SK-N-SH treated with all-trans-retinoic acid at 6 μM for 48 hours (cell line): ENCODE data around the gene PLCB4.

Experiments used
- CREB5 ChIP-seq: fragments of 250-450 bp; sonication (Bioruptor Pico); IDR thresholded peaks from 2 replicates; pipeline ENCODE4 v1.5.1; 2020; ENCODE audit warnings: low read depth, mild to moderate bottlenecking, moderate library complexity
- GLIS3 ChIP-seq: fragments of 250-450 bp; sonication (Bioruptor Pico); IDR thresholded peaks from 2 replicates; pipeline ENCODE4 v1.5.0; 2020; ENCODE audit warnings: mild to moderate bottlenecking, moderate library complexity
- PATZ1 ChIP-seq: fragments of 250-450 bp; sonication (Bioruptor Pico); IDR thresholded peaks from 2 replicates; pipeline ENCODE4 v1.8.0; 2020; ENCODE audit warnings: mild to moderate bottlenecking, moderate library complexity, borderline replicate concordance
- PPARA ChIP-seq: fragments of 250-450 bp; sonication (Bioruptor Pico); IDR thresholded peaks from 2 replicates; pipeline ENCODE4 v1.5.0; 2020; ENCODE audit warnings: mild to moderate bottlenecking, borderline replicate concordance
- RARB ChIP-seq: fragments of 250-450 bp; sonication (Bioruptor Pico); IDR thresholded peaks from 2 replicates; pipeline ENCODE4 v1.8.0; 2021; ENCODE audit warnings: mild to moderate bottlenecking, moderate library complexity
- ZFP3 ChIP-seq: fragments of 250-450 bp; sonication (Bioruptor Pico); IDR thresholded peaks from 2 replicates; pipeline ENCODE4 v1.5.0; 2020; ENCODE audit warnings: mild to moderate bottlenecking, moderate library complexity

GRCh38 chr20:9514461-9515213 is 445.8 kb downstream of the PLCB4 start, which contains the start of gene LAMP5:
- no peak for TF ChIP-seq PPARA (CRISPR knock-in tag)
- no peak for TF ChIP-seq RARB (CRISPR knock-in tag)
- no peak for TF ChIP-seq ZFP3
- TF ChIP-seq GLIS3 (CRISPR knock-in tag), result no peak
- TF ChIP-seq CREB5 (CRISPR knock-in tag), result no peak
- no peak for TF ChIP-seq PATZ1 (CRISPR knock-in tag)
